Occipital lobe (tissue), 2 donors: ENCODE measurements around the gene FCHO2. TPM values are rescaled to one million over a fixed set of nuclear protein-coding genes. Genes with fewer than 3 reads are reported as not detected.
A peak's percentile ranks its signal among the peaks of the same experiment; 100 is the strongest.
"Not testable (repeated sequence)": the region's sequence is repeated elsewhere in the genome, so short reads cannot be mapped to it uniquely, and the experiment has no call there.

ENCODE experiments used
- DNase-seq: peaks from one replicate; lab custom pipeline; 2025; lab: John Stamatoyannopoulos, UW
- total RNA-seq: library from RNA; depleted of rRNA; stranded (reverse); fragments of >200 nt; gene quantifications from one replicate; pipeline ENCODE4 v1.2.3, GENCODE V29; 2014

The FCHO2 gene, protein sequence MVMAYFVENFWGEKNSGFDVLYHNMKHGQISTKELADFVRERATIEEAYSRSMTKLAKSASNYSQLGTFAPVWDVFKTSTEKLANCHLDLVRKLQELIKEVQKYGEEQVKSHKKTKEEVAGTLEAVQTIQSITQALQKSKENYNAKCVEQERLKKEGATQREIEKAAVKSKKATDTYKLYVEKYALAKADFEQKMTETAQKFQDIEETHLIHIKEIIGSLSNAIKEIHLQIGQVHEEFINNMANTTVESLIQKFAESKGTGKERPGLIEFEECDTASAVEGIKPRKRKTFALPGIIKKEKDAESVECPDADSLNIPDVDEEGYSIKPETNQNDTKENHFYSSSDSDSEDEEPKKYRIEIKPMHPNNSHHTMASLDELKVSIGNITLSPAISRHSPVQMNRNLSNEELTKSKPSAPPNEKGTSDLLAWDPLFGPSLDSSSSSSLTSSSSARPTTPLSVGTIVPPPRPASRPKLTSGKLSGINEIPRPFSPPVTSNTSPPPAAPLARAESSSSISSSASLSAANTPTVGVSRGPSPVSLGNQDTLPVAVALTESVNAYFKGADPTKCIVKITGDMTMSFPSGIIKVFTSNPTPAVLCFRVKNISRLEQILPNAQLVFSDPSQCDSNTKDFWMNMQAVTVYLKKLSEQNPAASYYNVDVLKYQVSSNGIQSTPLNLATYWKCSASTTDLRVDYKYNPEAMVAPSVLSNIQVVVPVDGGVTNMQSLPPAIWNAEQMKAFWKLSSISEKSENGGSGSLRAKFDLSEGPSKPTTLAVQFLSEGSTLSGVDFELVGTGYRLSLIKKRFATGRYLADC
- 74.4 TPM for total RNA-seq

DNA sequence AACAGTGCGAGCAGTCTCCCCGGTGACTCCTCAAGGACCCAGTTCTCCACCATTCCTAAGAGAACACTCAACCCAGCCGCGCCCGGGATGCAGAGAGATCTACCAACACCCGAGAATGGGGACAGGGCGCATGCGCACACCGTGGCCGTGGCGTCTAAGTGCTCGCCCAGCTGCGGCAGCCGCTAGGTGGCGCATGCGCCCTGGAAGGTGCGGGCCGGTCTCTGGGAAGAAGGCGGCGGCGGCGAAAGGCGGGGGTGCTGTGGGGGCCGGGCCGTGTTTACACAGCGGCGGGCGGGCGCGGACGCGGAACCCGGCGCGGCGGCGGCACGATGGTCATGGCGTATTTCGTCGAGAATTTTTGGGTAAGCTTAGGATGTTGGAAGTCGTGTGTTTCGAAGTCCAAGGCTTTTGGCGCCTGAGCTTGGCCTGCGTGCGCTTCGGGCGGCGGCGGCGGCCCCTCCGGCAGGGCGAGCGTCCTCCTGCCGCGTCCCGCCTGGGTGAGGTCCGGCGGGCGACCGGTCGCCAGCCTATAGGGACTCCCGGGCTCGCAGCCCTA, at the start of gene FCHO2:
TSS of gene FCHO2 (plus strand) at position 274 of the 556 bp plus-strand sequence. CDS start at position 330, 56 bp downstream.
- DNase-seq: peak; percentile 91

- DNase-seq: no peak
Measured at GRCh38 chr5:72906806-72907205, 49.0 kb upstream of the FCHO2 start.

GRCh38 chr5:72908664-72909063, 47.2 kb upstream of the FCHO2 start:
- DNase-seq: no peak

- DNase-seq: no peak
Measured at GRCh38 chr5:72917371-72917776, 38.5 kb upstream of the FCHO2 start.

- DNase-seq: no peak
Measured at GRCh38 chr5:72920690-72921502, 34.9 kb upstream of the FCHO2 start.

DNA sequence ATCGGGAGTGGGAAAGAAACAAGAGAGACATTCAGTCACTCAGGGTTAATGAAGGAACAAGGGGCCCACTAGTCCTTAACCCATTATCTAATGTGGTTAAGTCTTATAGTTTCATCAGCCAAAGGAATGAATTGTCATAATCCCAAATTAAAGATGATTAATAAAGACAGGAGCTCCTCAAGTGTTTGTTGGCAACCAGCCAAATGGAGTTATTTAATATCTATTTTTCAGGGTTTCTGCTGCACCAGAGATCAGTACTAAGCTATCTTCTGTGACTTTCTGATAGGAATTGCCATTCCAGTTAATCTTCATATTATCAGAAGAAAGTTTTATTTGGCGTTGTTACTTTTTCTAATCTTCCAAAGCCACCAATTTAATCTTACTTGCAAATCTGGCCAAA, 34.0 kb upstream of the FCHO2 start:
- no peak for DNase-seq

DNA sequence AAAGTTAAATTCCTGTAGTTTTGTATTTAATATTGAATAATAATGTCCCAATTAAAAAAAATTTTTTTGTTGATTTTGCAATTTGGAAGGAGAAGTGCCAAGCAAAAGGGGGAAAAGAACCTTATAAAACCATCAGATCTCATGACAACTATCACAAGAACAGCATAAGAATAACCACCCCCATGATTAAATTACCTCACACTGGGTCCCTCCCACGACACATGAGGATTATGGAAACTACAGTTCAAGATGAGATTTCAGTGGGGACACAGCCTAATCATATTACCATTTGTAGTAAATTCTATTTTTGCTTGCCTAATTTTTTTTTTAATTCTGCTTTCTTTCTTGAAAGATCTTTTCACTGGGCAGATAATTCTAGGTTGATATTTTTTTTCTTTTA, 33.4 kb upstream of the FCHO2 start:
- no peak for DNase-seq

DNA sequence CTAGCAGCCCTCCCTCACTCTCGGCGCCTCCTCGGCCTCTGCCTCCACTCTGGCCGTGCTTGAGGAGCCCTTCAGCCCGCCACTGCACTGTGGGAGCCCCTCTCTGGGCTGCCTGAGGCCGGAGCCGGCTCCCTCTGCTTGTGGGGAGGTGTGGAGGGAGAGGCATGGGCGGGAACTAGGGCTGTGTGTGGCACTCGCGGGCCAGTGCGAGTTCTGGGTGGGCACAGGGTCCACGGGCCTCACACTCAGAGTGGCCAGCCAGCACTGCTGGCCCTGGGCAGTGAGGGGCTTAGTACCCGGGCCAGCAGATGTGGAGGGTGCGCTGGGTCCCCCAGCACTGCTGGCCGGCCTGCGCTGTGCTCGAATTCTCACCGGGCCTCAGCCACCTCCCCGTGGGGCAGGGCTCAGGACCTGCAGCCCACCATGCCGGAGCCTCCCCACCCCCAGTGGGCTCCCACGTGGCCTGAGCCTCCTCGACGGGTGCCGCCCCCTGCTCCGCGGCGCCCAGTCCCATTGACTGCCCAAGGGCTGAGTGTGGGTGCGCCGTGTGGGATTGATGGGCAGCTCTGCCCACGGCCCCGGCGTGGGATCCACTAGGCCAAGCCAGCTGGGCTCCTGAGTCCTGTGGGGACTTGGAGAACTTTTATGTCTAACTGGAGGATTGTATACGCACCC, 30.4 kb upstream of the FCHO2 start:
- DNase-seq: no peak

DNA sequence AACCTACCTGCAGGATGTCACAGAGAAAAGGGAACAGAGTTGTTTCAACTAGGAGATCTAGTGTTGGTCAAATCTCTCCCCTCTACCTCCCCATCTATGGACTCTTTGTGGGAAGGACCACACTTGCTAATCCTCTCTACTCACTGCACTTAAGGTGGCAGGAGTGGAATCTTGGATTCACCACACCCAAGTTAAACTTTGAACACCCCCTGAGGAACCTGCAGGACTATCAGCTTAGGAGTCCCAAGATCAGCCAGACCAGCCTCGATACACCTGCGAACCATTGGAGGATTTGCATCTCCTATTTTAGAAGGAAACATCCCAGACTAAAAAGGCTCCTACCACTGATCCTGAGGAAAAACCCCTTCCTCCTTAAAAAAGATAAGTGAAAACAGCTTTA, 23.2 kb upstream of the FCHO2 start:
- not testable (repeated sequence) for DNase-seq

- DNase-seq: not testable (repeated sequence)
Measured at GRCh38 chr5:72934953-72935725, 20.7 kb upstream of the FCHO2 start.

DNA sequence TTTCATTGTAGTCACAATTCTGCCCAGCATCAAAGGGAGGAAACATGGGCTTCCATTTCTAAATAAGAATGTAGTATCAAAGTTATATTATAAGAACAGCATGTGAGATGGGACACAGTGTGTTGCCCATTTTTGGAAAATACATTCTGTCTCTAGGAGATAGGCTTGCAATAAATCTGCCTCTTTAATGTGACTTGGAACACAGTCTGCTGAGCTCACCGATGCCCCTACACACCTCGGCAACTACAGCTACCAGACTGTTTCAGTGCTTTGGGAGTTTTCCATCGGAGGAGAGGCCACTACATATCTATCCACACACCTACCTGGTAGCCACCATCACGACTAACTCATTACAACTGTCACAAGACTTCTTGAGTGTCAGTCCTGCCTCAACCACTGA, 18.9 kb upstream of the FCHO2 start:
- DNase-seq: no peak

- no peak for DNase-seq
Measured at GRCh38 chr5:72937517-72938061, 18.3 kb upstream of the FCHO2 start.

- no peak for DNase-seq
Measured at GRCh38 chr5:72938206-72938605, 17.6 kb upstream of the FCHO2 start.

- DNase-seq: no peak
Measured at GRCh38 chr5:72940082-72940481, 15.8 kb upstream of the FCHO2 start.

DNA sequence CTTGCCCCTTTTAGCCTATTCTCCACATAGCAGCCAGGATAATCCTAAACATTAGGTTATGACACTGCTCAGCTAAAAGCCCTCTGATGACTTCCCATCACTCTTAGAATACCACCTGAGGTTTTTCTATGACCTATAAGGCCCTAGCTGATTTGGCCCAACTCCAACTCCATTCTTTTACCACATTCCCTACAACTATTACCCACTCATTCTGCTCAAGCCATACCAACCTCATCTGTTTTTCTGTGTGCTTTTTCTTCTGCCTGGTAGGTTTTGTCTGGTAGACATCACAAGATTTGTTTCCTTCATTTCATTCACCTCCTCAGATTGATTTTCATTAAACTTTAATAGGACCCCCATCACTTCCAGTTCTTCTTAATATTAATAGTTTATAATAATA, 12.5 kb upstream of the FCHO2 start:
- no peak for DNase-seq

DNA sequence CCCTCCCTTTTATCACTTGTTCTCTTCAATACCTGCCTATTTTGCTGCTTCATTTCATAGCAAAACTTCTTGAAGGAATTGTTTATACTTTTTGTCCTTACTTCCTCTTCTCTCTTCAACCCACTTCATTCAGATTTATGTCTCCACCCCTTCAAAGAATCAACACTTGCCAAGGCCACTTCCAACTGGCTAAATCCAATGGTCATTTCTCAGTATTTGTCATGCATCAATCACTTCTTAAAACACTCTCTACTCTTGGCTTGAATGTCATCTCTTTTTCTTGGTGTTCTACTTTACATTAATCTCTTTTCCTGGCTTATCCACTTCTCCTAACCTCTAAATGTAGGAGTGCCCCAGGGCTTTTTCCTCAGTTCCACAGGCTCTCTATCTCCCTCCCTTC, 8.3 kb upstream of the FCHO2 start:
- no peak for DNase-seq

- no peak for DNase-seq
Measured at GRCh38 chr5:72949481-72949880, 6.4 kb upstream of the FCHO2 start.

- DNase-seq: no peak
Measured at GRCh38 chr5:72951671-72952468, 4.0 kb upstream of the FCHO2 start.

- DNase-seq: no peak
Measured at GRCh38 chr5:72954389-72954788, 1.5 kb upstream of the FCHO2 start.
